H9 (cell line): ENCODE data around the gene EPN1. TPM values are rescaled to one million over a fixed set of nuclear protein-coding genes. Genes with fewer than 3 reads are reported as not detected.

Experiments
- DNase-seq: peaks from one replicate; pipeline ENCODE4 v3.0.0-alpha.2; 2017
- H2AFZ ChIP-seq: one replicate; pipeline ENCODE4 v1.6.1; 2013; ENCODE audit warnings: mild to moderate bottlenecking, low read length, control low read depth, moderate library complexity
- H2AK5ac ChIP-seq: 2 replicates; pipeline ENCODE4 v1.6.1; 2013; ENCODE audit warnings: low read length, control low read depth, mixed read lengths; ENCODE audit not compliant: insufficient read length
- H2BK120ac ChIP-seq: one replicate; pipeline ENCODE4 v1.6.1; 2013; ENCODE audit warnings: low read depth, mild to moderate bottlenecking, low read length, control low read depth, inconsistent platforms; ENCODE audit not compliant: poor library complexity, severe bottlenecking
- H2BK12ac ChIP-seq: 2 replicates; pipeline ENCODE4 v1.6.1; 2013; ENCODE audit warnings: low read length, control low read depth, mixed read lengths, low read depth; ENCODE audit not compliant: insufficient read length
- H2BK15ac ChIP-seq: 2 replicates; pipeline ENCODE4 v1.6.1; 2013; ENCODE audit warnings: low read depth, low read length, control low read depth
- H2BK20ac ChIP-seq: one replicate; pipeline ENCODE4 v1.6.1; 2013; ENCODE audit warnings: low read depth, mild to moderate bottlenecking, low read length, control low read depth, inconsistent platforms; ENCODE audit not compliant: poor library complexity, severe bottlenecking
- H2BK5ac ChIP-seq: 2 replicates; pipeline ENCODE4 v1.6.1; 2013; ENCODE audit warnings: low read length, control low read depth, mixed read lengths; ENCODE audit not compliant: insufficient read length
- H3K14ac ChIP-seq: 2 replicates; pipeline ENCODE4 v1.6.1; 2013; ENCODE audit warnings: low read length, control low read depth; ENCODE audit not compliant: insufficient read depth
- H3K18ac ChIP-seq: 2 replicates; pipeline ENCODE4 v1.6.1; 2013; ENCODE audit warnings: low read depth, mild to moderate bottlenecking, mixed read lengths, low read length, control low read depth; ENCODE audit not compliant: insufficient read length
- H3K23ac ChIP-seq: 2 replicates; pipeline ENCODE4 v1.6.1; 2013; ENCODE audit warnings: low read length, control low read depth, mixed read lengths, low read depth; ENCODE audit not compliant: insufficient read length
- H3K23me2 ChIP-seq: 2 replicates; pipeline ENCODE4 v1.6.1; 2013; ENCODE audit warnings: low read depth, mild to moderate bottlenecking, mixed read lengths, low read length, control low read depth; ENCODE audit not compliant: insufficient read length, poor library complexity, severe bottlenecking
- H3K27ac ChIP-seq: 2 replicates; pipeline ENCODE4 v1.5.1; 2013; ENCODE audit warnings: low read length, control low read depth, mixed read lengths, low read depth; ENCODE audit not compliant: insufficient read length
- H3K27me3 ChIP-seq: 2 replicates; pipeline ENCODE4 v1.6.1; 2013; ENCODE audit warnings: low read length, control low read depth, inconsistent platforms; ENCODE audit not compliant: insufficient read depth
- H3K4ac ChIP-seq: 2 replicates; pipeline ENCODE4 v1.6.1; 2013; ENCODE audit warnings: low read depth, mild to moderate bottlenecking, control low read depth, inconsistent platforms, low read length, moderate library complexity
- H3K4me1 ChIP-seq: 2 replicates; pipeline ENCODE4 v1.6.1; 2013; ENCODE audit warnings: low read length, control low read depth, inconsistent platforms; ENCODE audit not compliant: insufficient read depth
- H3K4me2 ChIP-seq: 2 replicates; pipeline ENCODE4 v1.6.1; 2013; ENCODE audit warnings: low read length, control low read depth, mixed read lengths; ENCODE audit not compliant: insufficient read length, insufficient read depth
- H3K56ac ChIP-seq: 2 replicates; pipeline ENCODE4 v1.6.1; 2013; ENCODE audit warnings: low read depth, mild to moderate bottlenecking, mixed read lengths, low read length, control low read depth; ENCODE audit not compliant: insufficient read length
- H3K79me1 ChIP-seq: 2 replicates; pipeline ENCODE4 v1.6.1; 2013; ENCODE audit warnings: low read depth, mild to moderate bottlenecking, moderate library complexity, low read length, control low read depth, inconsistent platforms; ENCODE audit not compliant: insufficient read depth, poor library complexity, severe bottlenecking
- H3K79me2 ChIP-seq: 2 replicates; pipeline ENCODE4 v1.6.1; 2013; ENCODE audit warnings: low read length, control low read depth, inconsistent platforms; ENCODE audit not compliant: insufficient read depth
- H3K9ac ChIP-seq: 2 replicates; pipeline ENCODE4 v1.6.1; 2013; ENCODE audit warnings: low read length, control low read depth, mixed read lengths; ENCODE audit not compliant: insufficient read length; ENCODE audit errors: extremely low read depth
- H3K9me3 ChIP-seq: one replicate; pipeline ENCODE4 v1.6.1; 2013; ENCODE audit warnings: low read depth, low read length, inconsistent platforms; ENCODE audit not compliant: control insufficient read depth
- H3T11ph ChIP-seq: one replicate; pipeline ENCODE4 v1.6.1; 2013; ENCODE audit warnings: mild to moderate bottlenecking, low read length, control low read depth, inconsistent platforms
- H4K20me1 ChIP-seq: one replicate; pipeline ENCODE4 v1.6.1; 2013; ENCODE audit not compliant: control insufficient read depth, insufficient read length, insufficient read depth
- H4K5ac ChIP-seq: 2 replicates; pipeline ENCODE4 v1.6.1; 2013; ENCODE audit warnings: low read depth, mild to moderate bottlenecking, mixed read lengths, low read length, control low read depth; ENCODE audit not compliant: insufficient read length
- H4K8ac ChIP-seq: replicated peaks from 2 replicates; pipeline ENCODE4 v1.6.1; 2013; ENCODE audit warnings: low read length, control low read depth, mixed read lengths, low read depth; ENCODE audit not compliant: insufficient read length
- H4K91ac ChIP-seq: 2 replicates; pipeline ENCODE4 v1.6.1; 2013; ENCODE audit warnings: low read depth, mild to moderate bottlenecking, moderate library complexity, mixed read lengths, low read length, control low read depth; ENCODE audit not compliant: insufficient read length
- H3K27ac Mint-ChIP-seq, 3 experiments: 2 replicates in 2 of 3; 3 replicates in 1 of 3; pipeline ENCODE4 v1.8.0; 2020 to 2021; ENCODE audit warnings: mixed read lengths in 3 of 3, mild to moderate bottlenecking in 1 of 3, moderate library complexity in 1 of 3
- H3K27me3 Mint-ChIP-seq: 2 replicates; pipeline ENCODE4 v1.8.0; 2021; ENCODE audit warnings: low read depth, mild to moderate bottlenecking, moderate library complexity, mixed read lengths
- H3K36me3 Mint-ChIP-seq, 3 experiments: 2 replicates in 2 of 3; 3 replicates in 1 of 3; pipeline ENCODE4 v1.8.0; 2020 to 2021; ENCODE audit warnings: low read depth in 3 of 3, mixed read lengths in 3 of 3; ENCODE audit not compliant: insufficient read depth in 1 of 3
- H3K4me1 Mint-ChIP-seq, 2 experiments: 2 replicates each; pipeline ENCODE4 v1.8.0; 2020; ENCODE audit warnings: mixed read lengths in 2 of 2
- H3K4me3 Mint-ChIP-seq, 2 experiments: 2 replicates in 1 of 2; 3 replicates in 1 of 2; pipeline ENCODE4 v1.8.0; 2020 to 2021; ENCODE audit warnings: mild to moderate bottlenecking in 2 of 2, mixed read lengths in 2 of 2, moderate library complexity in 1 of 2
- H3K9me3 Mint-ChIP-seq, 2 experiments: 2 replicates in 1 of 2; 3 replicates in 1 of 2; pipeline ENCODE4 v1.8.0; 2020; ENCODE audit warnings: mild to moderate bottlenecking in 2 of 2, mixed read lengths in 2 of 2, moderate library complexity in 1 of 2
- CTCF ChIP-seq: fragments of 200-600 bp; sonication (generic); conservative IDR thresholded peaks from 3 replicates; pipeline ENCODE4 v1.8.0; 2021; ENCODE audit warnings: antibody characterized with exemption, mild to moderate bottlenecking
- WGBS: extraction: QIAGEN DNeasy Blood & Tissue Kit; methylation state at CpG from one replicate; pipeline ENCODE4 v1.1.7; 2013; ENCODE audit warnings: missing lambda C conversion rate, low lambda C conversion rate, mixed read lengths; ENCODE audit not compliant: insufficient read length; ENCODE audit errors: extremely low coverage; 5-methylcytosine and 5-hydroxymethylcytosine counted together
- total RNA-seq: library from RNA; stranded (reverse); gene quantifications from 2 replicates; pipeline ENCODE4 v1.2.1, GENCODE V29; 2021

Gene EPN1
- total RNA-seq, 1 experiment from 2014 or later = 159 TPM

- Histone ChIP-seq H3K79me1 (no peaks in the 10 kb centered on the region), H3K4ac (no peak overlapping the region), H3K4me2 (no peak overlapping the region), H4K91ac (no peak overlapping the region), H3T11ph (no peak overlapping the region), H3K14ac (no peak overlapping the region), H2BK20ac (no peak overlapping the region), H3K27me3 (no peaks in the 10 kb centered on the region), H2BK120ac (no peak overlapping the region), H3K23ac (no peak overlapping the region), H2BK12ac (no peak overlapping the region), H3K23me2 (no peaks in the 10 kb centered on the region), H4K5ac (no peak overlapping the region), H2AFZ (no peak overlapping the region), H2AK5ac (no peak overlapping the region), H3K79me2 (no peaks in the 10 kb centered on the region), H3K56ac (no peak overlapping the region), H3K4me1 (no peaks in the 10 kb centered on the region), H3K9me3 (no peaks in the 10 kb centered on the region), H3K9ac (no peak overlapping the region), H3K27ac (no peak overlapping the region), H3K18ac (no peak overlapping the region), H2BK5ac (no peak overlapping the region), H2BK15ac (no peak overlapping the region), H4K8ac (no peak overlapping the region), H4K20me1 (no peaks in the 10 kb centered on the region)
- Mint-ChIP-seq H3K9me3 (no peaks in the 10 kb centered on the region), H3K4me3 (no peak overlapping the region), H3K4me1 (no peaks in the 10 kb centered on the region), H3K36me3 (peaks cover 26 to 66% (median 66%) of the 10 kb centered on the region in 3 experiments; a peak in 6 of 7 replicates), H3K27me3 (no peaks in the 10 kb centered on the region), H3K27ac (no peak overlapping the region)
- DNase-seq = no peak
- no peak for TF ChIP-seq CTCF
- WGBS = no CpG with 5 or more reads among the region's 20 CpGs
Measured at GRCh38 chr19:55693336-55693974, 18.4 kb downstream of the EPN1 start.
